ENCODE data around the gene TFPI2.

TFPI2 gene

GRCh38 chr7:93910076-93910994, 19.8 kb upstream of the TFPI2 start:
- in situ Hi-C loops (cut with HindIII; ENCODE audit: low sequenced_read_pairs): no loop called here

GRCh38 chr7:93906267-93906666, 15.7 kb upstream of the TFPI2 start, which contains the start of gene GNGT1:
TSS of gene GNGT1 (plus strand) at chr7:93906567. CDS start at chr7:93906747, 180 bp downstream.
- in situ Hi-C loops (cut with HindIII; ENCODE audit: low sequenced_read_pairs): loop anchor here (10.0 kb wide), 1 partner anchor 169 kb away; no protein-coding TSS in a partner anchor

- in situ Hi-C loops (cut with HindIII; ENCODE audit: low sequenced_read_pairs): loop anchor here (10.0 kb wide), 1 partner anchor 172 kb away; no protein-coding TSS in a partner anchor
Observed at GRCh38 chr7:93902777-93903423, 12.3 kb upstream of the TFPI2 start.

- in situ Hi-C loops (cut with HindIII; ENCODE audit: low sequenced_read_pairs): no loop called here
Observed at GRCh38 chr7:93897680-93898079, 7.1 kb upstream of the TFPI2 start.

- in situ Hi-C loops (cut with HindIII; ENCODE audit: low sequenced_read_pairs): no loop called here
Observed at GRCh38 chr7:93895859-93896600, 5.5 kb upstream of the TFPI2 start.

GRCh38 chr7:93894966-93895640, 4.5 kb upstream of the TFPI2 start:
- in situ Hi-C loops (cut with HindIII; ENCODE audit: low sequenced_read_pairs): no loop called here

- in situ Hi-C loops (cut with HindIII; ENCODE audit: low sequenced_read_pairs): no loop called here
Observed at GRCh38 chr7:93894426-93894825, 3.9 kb upstream of the TFPI2 start.

GRCh38 chr7:93890041-93890463, 501 bp downstream of the TFPI2 start:
- in situ Hi-C loops (cut with HindIII; ENCODE audit: low sequenced_read_pairs): no loop called here

GRCh38 chr7:93889261-93889660, 1.3 kb downstream of the TFPI2 start:
- in situ Hi-C loops (cut with HindIII; ENCODE audit: low sequenced_read_pairs): no loop called here

- in situ Hi-C loops (cut with HindIII; ENCODE audit: low sequenced_read_pairs): no loop called here
Observed at GRCh38 chr7:93884541-93884940, 6.0 kb downstream of the TFPI2 start.

- in situ Hi-C loops (cut with HindIII; ENCODE audit: low sequenced_read_pairs): no loop called here
Observed at GRCh38 chr7:93883917-93884345, 6.6 kb downstream of the TFPI2 start.

GRCh38 chr7:93883078-93883916, 7.3 kb downstream of the TFPI2 start:
- in situ Hi-C loops (cut with HindIII; ENCODE audit: low sequenced_read_pairs): no loop called here

GRCh38 chr7:93882468-93882867, 8.1 kb downstream of the TFPI2 start:
- in situ Hi-C loops (cut with HindIII; ENCODE audit: low sequenced_read_pairs): no loop called here

GRCh38 chr7:93879356-93879755, 11.2 kb downstream of the TFPI2 start:
- in situ Hi-C loops (cut with HindIII; ENCODE audit: low sequenced_read_pairs): no loop called here

GRCh38 chr7:93877742-93878141, 12.8 kb downstream of the TFPI2 start:
- in situ Hi-C loops (cut with HindIII; ENCODE audit: low sequenced_read_pairs): no loop called here

GRCh38 chr7:93873998-93874574, 16.5 kb downstream of the TFPI2 start:
- in situ Hi-C loops (cut with HindIII; ENCODE audit: low sequenced_read_pairs): no loop called here

- in situ Hi-C loops (cut with HindIII; ENCODE audit: low sequenced_read_pairs): no loop called here
Observed at GRCh38 chr7:93866886-93867285, 23.7 kb downstream of the TFPI2 start.

GRCh38 chr7:93862651-93863050, 27.9 kb downstream of the TFPI2 start:
- in situ Hi-C loops (cut with HindIII; ENCODE audit: low sequenced_read_pairs): loop anchor here (5.0 kb wide), 1 partner anchor 55 kb away; no protein-coding TSS in a partner anchor

GRCh38 chr7:93861325-93861949, 29.1 kb downstream of the TFPI2 start:
- in situ Hi-C loops (cut with HindIII; ENCODE audit: low sequenced_read_pairs): loop anchor here (5.0 kb wide), 1 partner anchor 54 kb away; no protein-coding TSS in a partner anchor
